ENCODE measurements around the gene TGM5. TPM values are rescaled to one million over a fixed set of nuclear protein-coding genes. Genes with fewer than 3 reads are reported as not detected.
A peak's percentile ranks its signal among the peaks of the same experiment; 100 is the strongest.

TGM5 gene
- total RNA-seq, 2 donors from 2014 or later = not detected

DNA sequence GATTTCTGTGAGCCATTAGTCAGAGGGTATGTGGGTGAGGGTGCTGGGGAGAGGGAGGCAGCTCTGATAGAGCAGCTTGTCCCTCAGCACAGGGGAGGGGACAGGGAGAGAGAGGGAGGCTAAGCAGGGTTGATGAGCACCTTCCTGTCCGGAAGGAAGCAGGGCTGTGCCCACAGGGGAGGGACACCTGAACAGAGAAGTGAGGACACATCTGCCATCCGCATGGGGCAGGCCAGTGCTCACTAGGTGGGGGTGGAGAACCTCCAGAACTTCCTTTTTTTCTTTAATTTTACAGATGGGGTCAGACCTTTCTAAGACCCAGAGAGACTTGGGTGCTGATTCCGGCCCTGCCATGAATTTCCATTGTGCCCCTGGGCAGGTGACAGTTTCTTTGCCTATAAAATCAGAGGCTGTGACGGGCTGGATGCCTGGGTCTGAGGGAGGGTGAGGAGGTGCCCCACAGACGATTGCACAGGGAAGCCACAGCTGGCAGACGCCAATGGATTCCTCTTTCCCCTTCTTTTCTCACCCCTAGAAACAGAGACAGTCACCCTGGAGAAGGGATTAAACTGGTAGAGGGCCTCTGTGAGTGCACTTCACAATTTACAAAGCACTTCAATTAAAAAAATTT, 4.1 kb upstream of the TGM5 start:
- Mint-ChIP-seq H3K27me3 (peaks cover 55% of the 10 kb centered on the region), H3K4me1 (peaks cover 6% of the 10 kb centered on the region), H3K4me3 (no peak overlapping the region), H3K27ac (no peak overlapping the region), H3K36me3 (ENCODE audit: low read depth) (peaks cover 6% of the 10 kb centered on the region)
- DNase-seq (no peak), ATAC-seq (peak; percentile 35)
- H3K9me3 ChIP-seq (ENCODE audit: control insufficient read depth, low read length, poor library complexity, severe bottlenecking) = no peaks in the 10 kb centered on the region

DNA sequence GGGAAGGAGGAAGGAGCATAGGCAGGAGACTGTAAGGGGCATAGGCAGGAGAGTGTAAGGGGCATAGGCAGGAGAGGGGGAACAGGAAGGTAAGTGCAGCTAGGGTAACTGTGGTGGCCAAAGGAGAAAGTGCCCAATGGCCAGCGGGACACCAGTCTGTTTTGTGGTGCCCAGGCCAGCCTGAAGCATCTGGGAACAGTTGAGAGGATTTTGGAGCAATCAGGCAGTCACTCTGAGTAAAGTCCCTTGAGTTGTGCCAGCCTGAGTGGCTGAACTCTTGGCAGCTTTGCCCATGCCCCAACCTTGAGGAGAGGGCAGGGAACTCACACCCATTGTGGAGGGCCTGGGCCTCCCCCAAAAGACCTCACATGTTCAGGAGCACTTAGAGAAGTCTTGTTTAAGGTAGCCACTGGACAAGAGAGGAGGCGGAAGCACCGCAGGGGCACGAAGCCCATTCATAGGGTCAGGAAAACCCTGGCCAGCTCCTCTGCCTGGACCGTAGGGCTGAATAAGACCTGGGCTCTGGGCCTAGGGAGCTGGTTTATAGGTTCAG, 3.5 kb upstream of the TGM5 start:
- DNase-seq = no peak
- Mint-ChIP-seq H3K36me3 (ENCODE audit: low read depth) (peaks cover 6% of the 10 kb centered on the region), H3K27ac (peak overlapping the region; percentile 24), H3K4me1 (peaks cover 6% of the 10 kb centered on the region), H3K27me3 (peaks cover 55% of the 10 kb centered on the region), H3K4me3 (no peak overlapping the region)
- H3K9me3 ChIP-seq (ENCODE audit: control insufficient read depth, low read length, poor library complexity, severe bottlenecking) = no peaks in the 10 kb centered on the region
- no peak for ATAC-seq

DNA sequence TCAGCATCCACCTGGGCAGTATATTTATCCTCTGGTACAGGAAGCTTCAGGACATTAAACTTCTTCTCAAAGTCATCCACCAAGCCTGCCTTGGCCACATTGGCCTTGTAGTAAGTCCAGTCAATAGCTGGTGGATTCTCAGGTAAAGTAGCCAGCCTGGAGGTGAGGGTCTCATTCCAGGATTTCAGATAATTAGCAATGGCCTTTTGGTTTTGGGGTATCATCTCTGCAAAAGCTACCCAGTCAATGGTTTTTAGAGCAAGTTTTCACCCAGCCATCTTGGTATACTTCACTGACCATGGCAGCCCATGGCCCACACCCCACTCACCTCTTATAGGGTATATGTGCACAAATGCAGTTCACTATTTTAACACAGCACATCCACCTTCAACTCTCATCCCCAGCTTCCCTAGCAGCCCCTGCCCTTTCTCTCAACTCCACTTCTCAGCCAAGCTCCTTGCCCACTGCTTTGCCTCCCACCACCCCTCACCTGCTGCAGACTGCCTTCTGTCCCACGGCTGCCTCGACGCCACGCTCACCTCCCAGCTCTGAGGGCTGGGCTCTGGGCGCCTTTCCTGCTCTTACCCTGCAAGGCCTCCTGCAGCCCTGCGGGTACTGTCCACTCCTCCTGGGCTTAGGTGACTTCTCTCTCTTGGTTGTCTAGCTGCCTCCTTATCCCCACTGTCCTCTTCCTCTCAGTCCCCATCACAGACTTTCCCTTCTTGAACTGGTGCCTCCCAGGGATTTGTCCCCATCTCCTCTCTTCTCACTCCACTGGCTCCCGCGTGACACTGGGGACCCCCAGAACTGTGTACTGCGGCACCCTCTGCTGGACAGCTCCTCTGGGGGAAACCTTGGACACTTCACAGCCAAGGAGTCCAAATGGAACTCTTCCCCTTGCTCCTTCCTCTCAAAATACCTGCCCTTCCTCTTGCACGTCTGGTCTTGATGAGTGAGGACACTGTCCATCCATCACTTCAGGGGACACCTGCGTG, 1.7 kb upstream of the TGM5 start:
- no peak for ATAC-seq
- Mint-ChIP-seq H3K27me3 (peaks cover 50% of the 10 kb centered on the region), H3K4me1 (peaks cover 5% of the 10 kb centered on the region), H3K27ac (no peak overlapping the region), H3K4me3 (no peak overlapping the region), H3K36me3 (ENCODE audit: low read depth) (peaks cover 4% of the 10 kb centered on the region)
- no peaks in the 10 kb centered on the region for H3K9me3 ChIP-seq (ENCODE audit: control insufficient read depth, low read length, poor library complexity, severe bottlenecking)
- no peak for DNase-seq

DNA sequence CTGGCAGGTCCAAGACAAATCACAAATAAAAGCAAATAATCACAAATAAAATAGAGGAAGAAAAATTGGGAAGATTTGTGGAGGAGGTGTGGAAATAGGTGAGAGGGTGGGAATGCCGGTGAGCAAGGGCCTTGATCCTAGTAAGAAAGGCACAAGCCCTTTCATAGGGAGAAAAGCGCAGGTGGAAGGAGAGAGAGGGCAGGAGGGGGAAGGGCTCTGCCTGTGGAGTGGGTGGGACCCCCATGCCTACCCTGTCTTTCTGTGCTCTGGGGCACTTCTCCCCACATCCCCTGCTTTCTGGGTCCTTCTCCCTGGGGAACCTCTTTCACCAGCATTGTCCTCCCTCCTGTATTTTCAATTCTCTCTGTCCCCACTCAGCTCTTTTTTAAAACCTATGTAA, 711 bp upstream of the TGM5 start:
- no peaks in the 10 kb centered on the region for H3K9me3 ChIP-seq (ENCODE audit: control insufficient read depth, low read length, poor library complexity, severe bottlenecking)
- DNase-seq = no peak
- no peak overlapping the region for H3K4me3 Mint-ChIP-seq
- no peak for ATAC-seq
- peaks cover 48% of the 10 kb centered on the region for H3K27me3 Mint-ChIP-seq
- H3K4me1 Mint-ChIP-seq = peaks cover 4% of the 10 kb centered on the region
- H3K27ac Mint-ChIP-seq = no peak overlapping the region
- H3K36me3 Mint-ChIP-seq (ENCODE audit: low read depth) = peaks cover 4% of the 10 kb centered on the region

DNA sequence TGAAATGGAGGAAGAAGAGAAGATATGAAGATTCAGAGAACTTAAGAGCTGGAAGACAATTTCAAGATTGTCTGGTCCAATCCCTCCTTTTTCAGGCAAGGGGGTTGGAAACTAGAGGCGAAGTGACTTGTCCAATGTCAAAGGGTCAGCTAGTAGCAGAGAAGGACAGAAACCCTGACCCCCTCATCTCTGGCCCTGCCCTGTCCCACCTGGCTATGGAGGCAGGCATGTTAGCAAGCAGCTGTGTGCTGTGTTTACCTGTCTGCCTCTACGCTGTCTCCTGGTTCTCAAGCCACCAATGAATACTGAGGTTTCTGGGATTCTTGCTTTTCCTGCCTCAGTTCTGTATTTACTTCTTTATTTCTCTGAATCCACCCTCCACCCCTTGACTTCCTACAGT, 342 bp downstream of the TGM5 start:
- Mint-ChIP-seq H3K4me3 (no peak overlapping the region), H3K4me1 (peaks cover 4% of the 10 kb centered on the region), H3K27ac (no peak overlapping the region), H3K36me3 (ENCODE audit: low read depth) (peaks cover 10% of the 10 kb centered on the region), H3K27me3 (peaks cover 58% of the 10 kb centered on the region)
- H3K9me3 ChIP-seq (ENCODE audit: control insufficient read depth, low read length, poor library complexity, severe bottlenecking) = no peaks in the 10 kb centered on the region
- ATAC-seq (no peak), DNase-seq (no peak)

DNA sequence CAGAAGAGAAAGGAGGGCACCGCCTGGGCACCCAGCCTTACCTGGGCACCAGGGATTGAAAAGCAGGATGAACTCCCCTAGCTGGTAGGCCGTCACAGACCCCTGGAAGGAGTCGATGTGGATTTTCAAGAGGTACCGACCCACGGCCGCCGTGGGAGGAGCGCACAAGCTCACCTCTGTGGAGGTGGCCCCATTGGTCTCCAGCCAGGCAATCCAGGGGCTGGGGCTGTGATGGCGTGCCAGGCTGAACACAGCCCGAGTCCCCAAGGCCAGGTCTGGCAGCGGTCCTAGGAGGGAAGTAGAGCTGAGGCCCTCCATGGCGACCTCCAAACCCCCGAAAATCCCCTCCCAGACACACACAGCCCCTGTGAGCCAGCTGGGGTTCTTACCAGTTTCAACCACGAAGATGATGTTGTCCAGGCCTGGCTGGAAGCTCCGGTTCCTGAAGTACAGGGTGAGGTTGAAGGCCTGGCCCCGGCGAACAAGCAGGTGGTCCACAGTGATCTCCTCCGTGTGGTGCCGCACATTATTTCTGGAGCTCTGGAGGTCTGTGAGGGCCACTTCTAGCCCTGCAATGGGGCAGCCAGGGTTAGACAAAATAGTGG, 6.6 kb downstream of the TGM5 start:
- ATAC-seq (no peak), DNase-seq (no peak)
- no peak overlapping the region for H3K4me3 Mint-ChIP-seq
- no peak overlapping the region for H3K27ac Mint-ChIP-seq
- H3K27me3 Mint-ChIP-seq = peaks cover 30% of the 10 kb centered on the region
- H3K9me3 ChIP-seq (ENCODE audit: control insufficient read depth, low read length, poor library complexity, severe bottlenecking) = no peaks in the 10 kb centered on the region
- H3K36me3 Mint-ChIP-seq (ENCODE audit: low read depth) = peaks cover 6% of the 10 kb centered on the region
- H3K4me1 Mint-ChIP-seq = no peaks in the 10 kb centered on the region

DNA sequence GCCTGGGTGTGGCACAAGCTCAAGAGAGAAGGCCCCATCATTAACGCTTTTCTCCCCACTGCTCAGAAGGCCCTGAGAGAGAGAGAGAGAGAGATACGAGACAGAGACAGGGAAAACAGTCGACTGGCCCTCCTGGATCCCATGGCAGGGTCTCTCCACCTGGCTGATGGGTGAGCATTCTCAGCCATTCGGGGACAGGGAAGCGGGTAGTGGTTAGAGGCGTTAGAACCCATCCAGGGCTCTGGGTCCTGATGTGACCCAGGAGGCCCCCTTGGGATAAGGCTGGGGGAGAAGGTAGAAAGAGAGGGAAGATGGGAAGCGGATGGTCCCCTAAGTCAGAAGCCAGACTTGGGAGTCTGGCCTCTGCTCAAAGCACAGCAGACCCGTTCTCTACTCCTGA, 7.9 kb downstream of the TGM5 start:
- no peak overlapping the region for H3K27ac Mint-ChIP-seq
- H3K36me3 Mint-ChIP-seq (ENCODE audit: low read depth) = peaks cover 8% of the 10 kb centered on the region
- H3K9me3 ChIP-seq (ENCODE audit: control insufficient read depth, low read length, poor library complexity, severe bottlenecking) = no peaks in the 10 kb centered on the region
- H3K4me3 Mint-ChIP-seq = no peak overlapping the region
- no peak for ATAC-seq
- H3K4me1 Mint-ChIP-seq = peaks cover 2% of the 10 kb centered on the region
- no peak for DNase-seq
- peaks cover 35% of the 10 kb centered on the region for H3K27me3 Mint-ChIP-seq

DNA sequence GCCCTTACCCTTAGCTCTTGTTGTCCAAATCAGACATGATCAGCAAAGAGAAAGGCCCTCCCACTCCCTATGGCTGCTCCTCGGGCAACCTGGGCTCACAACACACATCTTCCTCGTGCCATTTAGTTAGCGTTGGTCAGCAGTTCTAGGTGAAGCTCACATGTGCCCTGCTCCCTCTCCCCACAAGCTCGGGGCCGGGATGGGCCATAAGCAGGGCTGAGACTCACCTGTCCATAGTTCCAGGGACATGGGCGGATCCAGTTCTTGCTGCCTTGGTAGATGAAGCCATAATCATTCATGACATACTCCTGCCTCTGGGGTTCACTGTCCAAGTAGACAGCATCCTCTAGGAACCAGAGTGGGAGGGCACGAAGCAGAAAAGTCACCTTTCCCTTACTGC, 10.4 kb downstream of the TGM5 start:
- H3K4me3 Mint-ChIP-seq = no peak overlapping the region
- H3K9me3 ChIP-seq (ENCODE audit: control insufficient read depth, low read length, poor library complexity, severe bottlenecking) = no peaks in the 10 kb centered on the region
- DNase-seq (no peak), ATAC-seq (no peak)
- H3K4me1 Mint-ChIP-seq = peaks cover 10% of the 10 kb centered on the region
- H3K36me3 Mint-ChIP-seq (ENCODE audit: low read depth) = peaks cover 4% of the 10 kb centered on the region
- H3K27ac Mint-ChIP-seq = no peak overlapping the region
- peaks cover 30% of the 10 kb centered on the region for H3K27me3 Mint-ChIP-seq

DNA sequence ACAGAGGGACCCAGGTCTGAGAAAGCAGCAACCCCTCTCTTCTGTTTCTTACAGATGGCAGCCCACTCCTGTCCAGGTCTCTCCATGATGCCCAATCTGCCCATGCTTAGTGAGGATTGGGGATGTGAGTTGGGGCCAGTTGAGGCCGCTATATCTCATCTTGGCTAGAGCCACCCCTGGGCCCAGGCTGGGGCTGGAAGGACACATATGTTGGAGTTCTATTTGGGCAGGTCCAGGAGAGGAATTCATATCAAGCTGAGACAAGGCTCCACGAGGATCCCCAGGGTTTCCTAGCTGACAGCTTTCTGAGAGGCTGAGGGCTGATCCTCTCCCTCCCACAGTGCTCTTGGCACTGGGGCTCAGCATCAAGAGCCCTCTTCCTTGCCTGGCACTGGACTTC, 11.4 kb downstream of the TGM5 start:
- no peak overlapping the region for H3K4me3 Mint-ChIP-seq
- H3K36me3 Mint-ChIP-seq (ENCODE audit: low read depth) = peaks cover 4% of the 10 kb centered on the region
- peaks cover 10% of the 10 kb centered on the region for H3K4me1 Mint-ChIP-seq
- DNase-seq (no peak), ATAC-seq (no peak)
- H3K27me3 Mint-ChIP-seq = peaks cover 28% of the 10 kb centered on the region
- no peak overlapping the region for H3K27ac Mint-ChIP-seq
- H3K9me3 ChIP-seq (ENCODE audit: control insufficient read depth, low read length, poor library complexity, severe bottlenecking) = no peaks in the 10 kb centered on the region

DNA sequence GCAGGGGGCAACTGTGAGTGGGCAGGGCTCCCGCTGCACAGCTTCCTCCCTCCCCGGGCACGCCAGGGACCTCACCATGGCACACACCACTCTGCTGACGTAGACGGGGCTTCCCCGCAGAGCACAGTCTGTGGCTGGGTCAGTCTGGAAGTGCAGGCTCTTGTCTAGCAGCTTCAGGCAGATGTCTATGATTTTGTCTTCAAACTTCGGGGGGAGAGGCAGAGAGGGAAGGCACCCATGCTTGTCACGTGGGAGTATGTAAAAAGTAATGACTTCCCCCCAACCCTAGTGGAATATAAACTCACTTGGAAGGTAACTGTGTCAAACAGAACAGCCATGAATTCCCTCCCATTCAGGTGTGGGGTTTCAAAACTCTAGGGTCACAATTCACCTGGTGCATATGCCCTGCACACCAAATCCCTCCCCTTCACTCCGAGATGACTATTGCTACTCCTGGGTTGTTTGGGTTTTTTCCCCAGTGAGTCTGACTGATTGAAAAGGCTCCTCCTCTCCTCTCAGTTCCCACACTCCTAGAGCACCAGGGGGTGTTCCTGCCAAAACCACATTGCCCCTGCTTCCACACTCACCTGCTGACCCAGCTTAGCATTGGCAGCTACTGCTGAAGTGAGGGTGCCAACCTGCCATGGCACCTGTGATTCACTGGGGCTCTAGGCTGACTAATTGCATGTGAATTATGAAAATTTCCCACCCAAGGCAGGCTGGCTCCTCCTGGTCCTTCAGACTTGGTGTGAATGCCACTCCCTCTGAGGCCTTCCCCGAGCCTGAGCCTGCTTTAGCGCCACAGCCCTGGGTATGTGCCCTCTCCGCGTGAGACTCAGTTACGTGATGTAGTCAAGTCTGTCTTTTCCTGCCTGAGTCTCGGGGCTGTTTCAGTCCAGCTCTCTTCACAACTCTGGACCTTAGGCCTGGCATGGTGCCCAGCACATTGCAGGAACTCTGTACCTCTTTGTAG, 13.0 kb downstream of the TGM5 start:
- Mint-ChIP-seq H3K27me3 (peaks cover 28% of the 10 kb centered on the region), H3K4me3 (peak overlapping the region; percentile 16), H3K27ac (peak overlapping the region; percentile 22), H3K36me3 (ENCODE audit: low read depth) (peaks cover 4% of the 10 kb centered on the region), H3K4me1 (peaks cover 10% of the 10 kb centered on the region)
- H3K9me3 ChIP-seq (ENCODE audit: control insufficient read depth, low read length, poor library complexity, severe bottlenecking) = no peaks in the 10 kb centered on the region
- ATAC-seq = peak; percentile 85
- DNase-seq = peak in 1 of 3 donors; percentile 18

DNA sequence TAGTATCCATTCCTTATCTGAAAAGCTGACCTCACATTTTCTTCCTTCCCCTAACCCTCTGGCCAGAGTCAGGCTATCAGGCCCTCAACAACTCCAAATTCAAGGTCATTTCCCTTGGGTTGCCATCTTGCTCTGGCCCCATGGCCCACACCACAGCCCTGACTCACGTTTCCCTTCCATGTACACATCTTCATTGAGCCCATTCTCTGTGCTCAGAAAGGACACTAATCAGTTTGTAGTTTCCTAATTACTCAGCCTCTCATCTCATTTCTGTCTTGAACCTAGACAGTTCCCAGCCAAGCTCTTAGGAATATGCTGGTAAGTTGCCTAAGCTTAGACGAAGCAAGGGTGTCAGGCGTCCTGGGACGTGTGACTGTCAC, 14.9 kb downstream of the TGM5 start:
- no peaks in the 10 kb centered on the region for H3K9me3 ChIP-seq (ENCODE audit: control insufficient read depth, low read length, poor library complexity, severe bottlenecking)
- peaks cover 28% of the 10 kb centered on the region for H3K27me3 Mint-ChIP-seq
- no peak overlapping the region for H3K27ac Mint-ChIP-seq
- H3K4me3 Mint-ChIP-seq = no peak overlapping the region
- no peak for ATAC-seq
- no peak for DNase-seq
- H3K4me1 Mint-ChIP-seq = peaks cover 10% of the 10 kb centered on the region
- H3K36me3 Mint-ChIP-seq (ENCODE audit: low read depth) = peaks cover 4% of the 10 kb centered on the region

DNA sequence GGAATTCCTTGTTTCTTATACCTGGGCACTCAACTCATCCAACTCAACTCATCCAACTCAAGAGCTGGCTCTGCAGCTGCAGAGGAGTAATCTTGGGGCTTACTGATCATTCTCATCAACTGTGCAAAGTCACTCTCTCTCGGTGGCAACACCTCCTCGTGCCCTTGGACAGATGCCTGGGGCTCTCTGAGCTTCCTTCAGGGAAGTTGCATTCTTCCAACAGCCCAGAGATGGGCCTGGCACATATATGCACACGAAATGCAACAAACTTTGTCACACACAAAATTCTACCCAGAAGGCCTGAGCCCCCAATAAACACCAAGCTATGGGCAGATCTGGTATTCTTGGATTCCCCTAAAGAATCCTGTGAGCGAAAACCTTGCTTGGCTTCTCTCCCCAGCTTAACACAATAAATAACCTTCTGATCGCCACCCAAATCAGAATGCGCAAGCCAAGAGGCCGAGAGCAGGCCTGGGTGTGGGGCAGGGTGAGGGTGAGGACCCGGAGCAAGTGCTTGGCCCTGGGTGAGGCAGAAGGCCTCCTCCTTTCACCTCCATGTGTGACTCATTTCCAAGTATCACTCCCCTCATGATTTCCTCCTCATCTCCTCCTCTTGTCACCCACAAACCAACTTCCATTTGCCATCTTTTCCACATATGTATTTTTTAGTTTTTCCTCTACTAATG, 15.4 kb downstream of the TGM5 start:
- peaks cover 10% of the 10 kb centered on the region for H3K4me1 Mint-ChIP-seq
- H3K27ac Mint-ChIP-seq = no peak overlapping the region
- no peak overlapping the region for H3K4me3 Mint-ChIP-seq
- H3K9me3 ChIP-seq (ENCODE audit: control insufficient read depth, low read length, poor library complexity, severe bottlenecking) = no peaks in the 10 kb centered on the region
- peaks cover 4% of the 10 kb centered on the region for H3K36me3 Mint-ChIP-seq (ENCODE audit: low read depth)
- peaks cover 28% of the 10 kb centered on the region for H3K27me3 Mint-ChIP-seq
- DNase-seq (no peak), ATAC-seq (no peak)

Measured in T-helper 17 cell (primary cell).